ENCODE results near the gene MBD6. TPM values are rescaled to one million over a fixed set of nuclear protein-coding genes. Genes with fewer than 3 reads are reported as not detected.

MBD6 gene
- polyA plus RNA-seq, 1 experiment = 8.3 TPM

DNA sequence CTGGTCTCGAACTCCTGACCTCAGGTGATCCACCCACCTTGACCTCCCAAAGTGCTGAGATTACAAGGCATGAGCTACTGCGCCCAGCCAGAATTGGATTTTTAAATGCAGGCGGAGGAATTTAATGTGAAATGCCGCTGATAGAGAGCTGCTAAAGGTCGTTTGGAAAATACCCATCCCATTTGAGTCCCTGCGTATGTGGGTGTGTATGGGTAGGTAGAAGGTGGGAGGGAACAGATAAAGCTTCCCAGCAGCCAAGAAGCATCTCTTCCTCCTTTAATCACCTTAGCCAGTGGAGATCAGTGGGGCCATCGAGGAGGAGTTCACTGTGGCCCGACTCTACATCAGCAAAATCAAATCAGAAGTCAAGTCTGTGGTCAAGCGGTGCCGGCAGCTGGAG is 52.2 kb downstream of the MBD6 start:
- peaks cover 1% of the 10 kb centered on the region for H3K36me3 ChIP-seq (ENCODE audit: control insufficient read depth, insufficient read depth, low read length)
- no peak for TF ChIP-seq CTCF (IDR thresholded peaks at IDR 0.05; ENCODE audit: insufficient read depth, low read depth, low read length)
- DNase-seq (ENCODE audit: low read depth) = no peak
- no peaks in the 10 kb centered on the region; the same call in 1 of the 2 replicates for H3K27me3 ChIP-seq (ENCODE audit: control insufficient read depth, insufficient read depth, low read length)
- ChIA-PET POLR2A (no interaction called here), CTCF (interaction anchor here (1.0 to 6.9 kb wide), 5 partner anchors 10 to 119 kb away, joined by 3 to 56 read pairs (median 4); partner anchors contain the start of gene OS9)
- no peak overlapping the region for H3K4me3 ChIP-seq (ENCODE audit: low read depth, low read length)

GRCh38 chr12:57575771-57576612 is 53.4 kb downstream of the MBD6 start:
- no peak for TF ChIP-seq CTCF (IDR thresholded peaks at IDR 0.05; ENCODE audit: insufficient read depth, low read depth, low read length)
- Histone ChIP-seq H3K27me3 (ENCODE audit: control insufficient read depth, insufficient read depth, low read length) (no peaks in the 10 kb centered on the region; the same call in 1 of the 2 replicates), H3K4me3 (ENCODE audit: low read depth, low read length) (no peak overlapping the region), H3K36me3 (ENCODE audit: control insufficient read depth, insufficient read depth, low read length) (peaks cover 1% of the 10 kb centered on the region)
- no peak for DNase-seq (ENCODE audit: low read depth)
- POLR2A ChIA-PET = no interaction called here
- CTCF ChIA-PET = interaction anchor here (0.6 to 6.9 kb wide), 7 partner anchors 9 to 118 kb away, joined by 3 to 56 read pairs (median 4); partner anchors contain the start of genes ARHGEF25, B4GALNT1 and OS9

- no peak for TF ChIP-seq CTCF (IDR thresholded peaks at IDR 0.05; ENCODE audit: insufficient read depth, low read depth, low read length)
- no peak overlapping the region for H3K4me3 ChIP-seq (ENCODE audit: low read depth, low read length)
- no peak for DNase-seq (ENCODE audit: low read depth)
- H3K27me3 ChIP-seq (ENCODE audit: control insufficient read depth, insufficient read depth, low read length) = no peaks in the 10 kb centered on the region; the same call in 1 of the 2 replicates
- ChIA-PET CTCF (interaction anchor here (0.6 to 6.9 kb wide), 5 partner anchors 8 to 56 kb away, joined by 3 to 56 read pairs (median 6); partner anchors contain the start of genes ARHGEF25 and B4GALNT1), POLR2A (no interaction called here)
- H3K36me3 ChIP-seq (ENCODE audit: control insufficient read depth, insufficient read depth, low read length) = peaks cover 1% of the 10 kb centered on the region
Observed at GRCh38 chr12:57576613-57577160, 54.1 kb downstream of the MBD6 start.

- CTCF ChIA-PET = interaction anchor here (0.6 to 8.4 kb wide), 2 partner anchors 49 to 131 kb away, joined by 3 to 257 read pairs; partner anchors contain the start of gene B4GALNT1
Observed at GRCh38 chr12:57577981-57578758, 55.5 kb downstream of the MBD6 start.

More at GRCh38 chr12:57577981-57578758, 55.5 kb downstream of the MBD6 start:
- TF ChIP-seq CTCF (IDR thresholded peaks at IDR 0.05; ENCODE audit: insufficient read depth, low read depth, low read length) = no peak
- Histone ChIP-seq H3K36me3 (ENCODE audit: control insufficient read depth, insufficient read depth, low read length) (peaks cover 1% of the 10 kb centered on the region), H3K27me3 (ENCODE audit: control insufficient read depth, insufficient read depth, low read length) (no peaks in the 10 kb centered on the region), H3K4me3 (ENCODE audit: low read depth, low read length) (no peak overlapping the region)
- no peak for DNase-seq (ENCODE audit: low read depth)
- POLR2A ChIA-PET = no interaction called here

Data from BJ (cell line).